SK-N-MC (cell line): ENCODE data around the gene CD4.

Experiments
- EZH2 ChIP-seq: fragments of 200-600 bp; sonication (generic); IDR thresholded peaks from one replicate; pipeline ENCODE4 v1.6.1; 2017; ENCODE audit warnings: antibody characterized with exemption
- POLR2AphosphoS5 ChIP-seq: IDR thresholded peaks from 2 replicates; pipeline ENCODE4 v1.6.1; 2012; ENCODE audit warnings: mild to moderate bottlenecking, low read depth, low read length, borderline replicate concordance

- TF ChIP-seq POLR2AphosphoS5 = no peak
- no peak for TF ChIP-seq EZH2
These were observed 54.0 kb downstream of the CD4 start for GRCh38 chr12:6843118-6843902.
